ENCODE data around the gene SCN5A.

SCN5A gene

GRCh38 chr3:38548154-38548931, 101.1 kb downstream of the SCN5A start:
- in situ Hi-C loops (cut with MboI; ENCODE audit: low sequenced_read_pairs): no loop called here

GRCh38 chr3:38545983-38546382, 103.5 kb downstream of the SCN5A start:
- in situ Hi-C loops (cut with MboI; ENCODE audit: low sequenced_read_pairs): no loop called here

- in situ Hi-C loops (cut with MboI; ENCODE audit: low sequenced_read_pairs): no loop called here
Observed at GRCh38 chr3:38545550-38545949, 103.9 kb downstream of the SCN5A start.

GRCh38 chr3:38544926-38545325, 104.6 kb downstream of the SCN5A start:
- in situ Hi-C loops (cut with MboI; ENCODE audit: low sequenced_read_pairs): no loop called here

- in situ Hi-C loops (cut with MboI; ENCODE audit: low sequenced_read_pairs): no loop called here
Observed at GRCh38 chr3:38543586-38543985, 105.9 kb downstream of the SCN5A start.

GRCh38 chr3:38542401-38543298, 106.8 kb downstream of the SCN5A start:
- in situ Hi-C loops (cut with MboI; ENCODE audit: low sequenced_read_pairs): no loop called here

GRCh38 chr3:38541806-38542205, 107.7 kb downstream of the SCN5A start:
- in situ Hi-C loops (cut with MboI; ENCODE audit: low sequenced_read_pairs): no loop called here

- in situ Hi-C loops (cut with MboI; ENCODE audit: low sequenced_read_pairs): no loop called here
Observed at GRCh38 chr3:38538773-38539353, 110.6 kb downstream of the SCN5A start.

GRCh38 chr3:38536671-38537070, 112.8 kb downstream of the SCN5A start:
- in situ Hi-C loops (cut with MboI; ENCODE audit: low sequenced_read_pairs): no loop called here

- in situ Hi-C loops (cut with MboI; ENCODE audit: low sequenced_read_pairs): no loop called here
Observed at GRCh38 chr3:38534604-38535003, 114.9 kb downstream of the SCN5A start.

GRCh38 chr3:38534180-38534579, 115.3 kb downstream of the SCN5A start:
- in situ Hi-C loops (cut with MboI; ENCODE audit: low sequenced_read_pairs): no loop called here

GRCh38 chr3:38533285-38533976, 116.1 kb downstream of the SCN5A start:
- in situ Hi-C loops (cut with MboI; ENCODE audit: low sequenced_read_pairs): no loop called here

- in situ Hi-C loops (cut with MboI; ENCODE audit: low sequenced_read_pairs): no loop called here
Observed at GRCh38 chr3:38532529-38532928, 117.0 kb downstream of the SCN5A start.

- in situ Hi-C loops (cut with MboI; ENCODE audit: low sequenced_read_pairs): no loop called here
Observed at GRCh38 chr3:38528457-38528856, 121.0 kb downstream of the SCN5A start.

- in situ Hi-C loops (cut with MboI; ENCODE audit: low sequenced_read_pairs): no loop called here
Observed at GRCh38 chr3:38526792-38527191, 122.7 kb downstream of the SCN5A start.

GRCh38 chr3:38524141-38524739, 125.2 kb downstream of the SCN5A start:
- in situ Hi-C loops (cut with MboI; ENCODE audit: low sequenced_read_pairs): no loop called here

GRCh38 chr3:38522002-38522401, 127.5 kb downstream of the SCN5A start:
- in situ Hi-C loops (cut with MboI; ENCODE audit: low sequenced_read_pairs): no loop called here

GRCh38 chr3:38521391-38521987, 128.0 kb downstream of the SCN5A start:
- in situ Hi-C loops (cut with MboI; ENCODE audit: low sequenced_read_pairs): no loop called here

- in situ Hi-C loops (cut with MboI; ENCODE audit: low sequenced_read_pairs): no loop called here
Observed at GRCh38 chr3:38519651-38520050, 129.8 kb downstream of the SCN5A start.

- in situ Hi-C loops (cut with MboI; ENCODE audit: low sequenced_read_pairs): no loop called here
Observed at GRCh38 chr3:38519000-38519399, 130.5 kb downstream of the SCN5A start.

All from HL-60/S4 treated with retinoic acid at 250 ng/mL for 4 days and 3 days (cell line).